ENCODE measurements around the gene THBS2. TPM values are rescaled to one million over a fixed set of nuclear protein-coding genes. Genes with fewer than 3 reads are reported as not detected.

THBS2 gene
- total RNA-seq, 2 donors from 2014 or later, result 673 to 817 TPM

DNA sequence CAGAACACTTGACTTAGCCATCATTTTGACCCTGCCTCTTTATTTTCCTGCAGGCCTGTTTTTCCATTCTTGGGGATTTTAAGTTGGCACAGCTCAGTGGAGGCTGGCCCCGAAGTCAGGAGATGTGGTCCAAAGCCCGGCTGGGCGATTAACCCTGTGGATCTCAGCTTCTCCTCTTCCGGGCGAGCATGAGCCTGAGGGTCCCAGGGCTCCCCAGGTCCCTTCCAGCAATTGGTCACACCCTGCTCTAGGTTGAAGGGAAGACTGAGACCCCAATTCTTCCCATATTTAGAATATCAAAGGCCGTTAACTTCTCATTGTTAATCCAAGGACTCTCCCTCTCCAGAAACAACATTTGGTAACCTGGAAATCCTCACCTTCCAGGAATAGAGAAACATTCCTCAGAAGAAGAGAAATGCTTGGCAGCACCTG, 2.3 kb downstream of the THBS2 start:
- DNase-seq (ENCODE audit: low spot score) (no peak), ATAC-seq (ENCODE audit: insufficient number of reproducible peaks, low FRiP score, low read depth) (no peak)
- Histone ChIP-seq H3K36me3 (peaks cover 26% of the 10 kb centered on the region), H3K27ac (peak overlapping the region; percentile 74 to 80), H3K4me3 (peak overlapping the region; percentile 70), H3K9me3 (no peaks in the 10 kb centered on the region), H3K27me3 (replicated peaks; ENCODE audit: insufficient read depth) (no peaks in the 10 kb centered on the region), H3K4me1 (ENCODE audit: control insufficient read depth in 1 of 2, low read depth in 2 of 2) (peaks cover 12 to 51% of the 10 kb centered on the region in 2 donors)
- TF ChIP-seq, protein P1, sequence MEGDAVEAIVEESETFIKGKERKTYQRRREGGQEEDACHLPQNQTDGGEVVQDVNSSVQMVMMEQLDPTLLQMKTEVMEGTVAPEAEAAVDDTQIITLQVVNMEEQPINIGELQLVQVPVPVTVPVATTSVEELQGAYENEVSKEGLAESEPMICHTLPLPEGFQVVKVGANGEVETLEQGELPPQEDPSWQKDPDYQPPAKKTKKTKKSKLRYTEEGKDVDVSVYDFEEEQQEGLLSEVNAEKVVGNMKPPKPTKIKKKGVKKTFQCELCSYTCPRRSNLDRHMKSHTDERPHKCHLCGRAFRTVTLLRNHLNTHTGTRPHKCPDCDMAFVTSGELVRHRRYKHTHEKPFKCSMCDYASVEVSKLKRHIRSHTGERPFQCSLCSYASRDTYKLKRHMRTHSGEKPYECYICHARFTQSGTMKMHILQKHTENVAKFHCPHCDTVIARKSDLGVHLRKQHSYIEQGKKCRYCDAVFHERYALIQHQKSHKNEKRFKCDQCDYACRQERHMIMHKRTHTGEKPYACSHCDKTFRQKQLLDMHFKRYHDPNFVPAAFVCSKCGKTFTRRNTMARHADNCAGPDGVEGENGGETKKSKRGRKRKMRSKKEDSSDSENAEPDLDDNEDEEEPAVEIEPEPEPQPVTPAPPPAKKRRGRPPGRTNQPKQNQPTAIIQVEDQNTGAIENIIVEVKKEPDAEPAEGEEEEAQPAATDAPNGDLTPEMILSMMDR (IDR thresholded peaks at IDR 0.05), result no peak

DNA sequence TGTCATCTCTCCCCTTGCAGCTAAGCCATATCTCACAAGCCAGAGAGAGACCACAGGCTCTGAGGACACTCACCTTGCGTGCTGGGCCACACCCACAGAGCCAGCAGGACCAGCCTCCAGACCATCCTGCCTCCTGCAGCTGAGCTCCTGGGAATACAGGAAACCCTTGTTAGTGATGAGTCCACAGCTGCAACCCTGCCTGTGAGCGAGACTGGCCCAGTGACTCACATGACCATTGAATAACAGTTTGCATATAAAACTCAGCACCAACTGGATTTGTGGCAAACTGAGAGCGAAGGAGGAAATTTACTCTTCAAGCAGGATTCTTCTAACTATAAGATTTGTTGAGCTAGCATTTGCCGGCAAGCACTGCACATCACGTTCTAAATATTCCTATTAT, 3.0 kb downstream of the THBS2 start:
- Histone ChIP-seq H3K9me3 (no peaks in the 10 kb centered on the region), H3K27ac (peak overlapping the region in 1 of 2 donors; percentile 80), H3K36me3 (peaks cover 26% of the 10 kb centered on the region), H3K4me1 (ENCODE audit: control insufficient read depth in 1 of 2, low read depth in 2 of 2) (peaks cover 16 to 55% of the 10 kb centered on the region in 2 donors), H3K4me3 (peak overlapping the region; percentile 70), H3K27me3 (replicated peaks; ENCODE audit: insufficient read depth) (no peaks in the 10 kb centered on the region)
- ATAC-seq (ENCODE audit: insufficient number of reproducible peaks, low FRiP score, low read depth), result no peak
- TF ChIP-seq, protein P1 (IDR thresholded peaks at IDR 0.05), result no peak
- no peak for DNase-seq (ENCODE audit: low spot score)

DNA sequence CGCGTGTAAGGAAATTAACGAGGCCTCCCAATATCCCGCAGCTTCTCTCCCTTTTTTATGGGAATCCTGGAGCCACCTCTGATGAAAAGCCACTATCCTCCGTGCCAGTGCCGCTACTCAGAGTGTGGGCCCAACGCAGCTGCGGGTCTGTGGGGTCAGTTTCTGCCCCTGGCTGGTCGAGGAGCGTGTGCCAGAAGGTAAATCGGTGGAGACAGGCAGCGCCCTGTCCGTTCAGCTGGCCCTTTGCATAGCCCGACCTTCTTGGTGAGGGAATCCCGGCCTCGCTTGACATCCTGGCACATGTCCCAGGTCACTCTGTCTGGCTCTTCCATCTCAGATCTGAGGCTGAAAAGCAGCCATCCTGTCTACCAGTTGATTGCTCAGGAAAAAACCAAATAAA, 4.6 kb downstream of the THBS2 start:
- Histone ChIP-seq H3K4me1 (ENCODE audit: control insufficient read depth in 1 of 2, low read depth in 2 of 2) (peaks cover 15 to 59% of the 10 kb centered on the region in 2 donors), H3K27me3 (replicated peaks; ENCODE audit: insufficient read depth) (no peaks in the 10 kb centered on the region), H3K4me3 (peak overlapping the region; percentile 70), H3K9me3 (no peaks in the 10 kb centered on the region), H3K36me3 (peaks cover 34% of the 10 kb centered on the region), H3K27ac (peak overlapping the region in 1 of 2 donors; percentile 80)
- ATAC-seq (ENCODE audit: insufficient number of reproducible peaks, low FRiP score, low read depth), result no peak
- TF ChIP-seq, protein P1 (IDR thresholded peaks at IDR 0.05), result no peak
- no peak for DNase-seq (ENCODE audit: low spot score)

DNA sequence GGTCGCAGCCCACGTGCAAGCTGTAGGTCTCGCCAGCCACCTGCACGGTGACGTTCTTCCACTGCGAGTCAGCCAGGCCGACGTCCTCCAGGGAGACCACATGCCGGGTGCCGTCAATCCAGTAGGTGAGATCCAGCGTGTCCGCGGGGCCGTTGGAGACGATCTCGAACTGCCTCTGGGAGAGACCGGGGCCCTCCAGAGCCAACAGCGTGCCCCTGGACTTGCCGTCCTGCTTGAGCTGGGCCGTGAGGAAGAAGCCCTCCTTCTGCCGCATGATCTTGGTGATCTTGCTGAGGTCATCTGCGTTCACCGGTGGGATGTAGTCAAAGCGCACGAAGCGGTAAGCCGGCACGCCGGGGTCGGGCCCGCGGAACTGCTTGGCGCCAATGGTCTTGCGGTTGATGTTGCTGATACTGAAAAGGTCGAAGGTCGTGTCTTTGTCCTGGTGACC, 5.1 kb downstream of the THBS2 start:
- H3K27ac ChIP-seq, result no peak overlapping the region
- no peaks in the 10 kb centered on the region for H3K9me3 ChIP-seq
- ATAC-seq (ENCODE audit: insufficient number of reproducible peaks, low FRiP score, low read depth) (no peak), DNase-seq (ENCODE audit: low spot score) (no peak)
- H3K36me3 ChIP-seq, result peaks cover 34% of the 10 kb centered on the region
- H3K27me3 ChIP-seq (replicated peaks; ENCODE audit: insufficient read depth), result no peaks in the 10 kb centered on the region
- peaks cover 14 to 56% of the 10 kb centered on the region in 2 donors for H3K4me1 ChIP-seq (ENCODE audit: control insufficient read depth in 1 of 2, low read depth in 2 of 2)
- TF ChIP-seq, protein P1 (IDR thresholded peaks at IDR 0.05), result no peak
- H3K4me3 ChIP-seq, result no peak overlapping the region

DNA sequence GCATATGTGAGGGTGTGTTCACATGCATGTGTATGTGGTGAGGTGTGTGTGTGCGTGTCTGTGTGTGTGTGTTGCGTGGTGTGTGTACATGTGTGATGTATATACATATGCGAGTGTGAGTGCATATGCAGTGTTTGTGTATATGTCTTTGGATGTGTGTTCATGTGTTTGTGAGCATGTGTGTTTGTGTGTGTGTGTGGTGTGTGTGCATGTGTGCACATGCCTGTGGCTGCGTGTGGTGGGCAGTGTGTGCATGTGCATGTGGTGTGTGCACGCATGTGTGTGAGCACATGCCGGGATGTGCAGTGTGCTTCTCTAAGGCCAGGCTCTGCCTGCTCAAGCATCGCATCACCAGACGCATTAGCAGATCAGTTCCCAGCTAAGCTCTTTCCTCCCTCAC, 5.7 kb downstream of the THBS2 start:
- ATAC-seq (ENCODE audit: insufficient number of reproducible peaks, low FRiP score, low read depth), result no peak
- Histone ChIP-seq H3K27ac (no peak overlapping the region), H3K4me3 (no peak overlapping the region), H3K27me3 (replicated peaks; ENCODE audit: insufficient read depth) (no peaks in the 10 kb centered on the region), H3K4me1 (ENCODE audit: control insufficient read depth in 1 of 2, low read depth in 2 of 2) (peaks cover 14 to 56% of the 10 kb centered on the region in 2 donors), H3K9me3 (no peaks in the 10 kb centered on the region), H3K36me3 (peaks cover 34% of the 10 kb centered on the region)
- TF ChIP-seq, protein P1 (IDR thresholded peaks at IDR 0.05), result no peak
- DNase-seq (ENCODE audit: low spot score), result no peak

All from thoracic aorta (tissue), 2 donors.